HepG2 (cell line): Measurements from ENCODE around the gene CHST14. TPM values are rescaled to one million over a fixed set of nuclear protein-coding genes. Genes with fewer than 3 reads are reported as not detected.

ENCODE experiments used
- ATF1 ChIP-seq: IDR thresholded peaks from 2 replicates; pipeline ENCODE4 v1.6.1; 2016; ENCODE audit warnings: mild to moderate bottlenecking, control low read depth
- CENPT ChIP-seq: sonication (generic); formaldehyde crosslinking; IDR thresholded peaks from 2 replicates; pipeline ENCODE4 v1.8.0; 2022; ENCODE audit warnings: low read depth, mild to moderate bottlenecking, moderate library complexity, missing genetic modification reagents
- CSRNP1 ChIP-seq: sonication (generic); formaldehyde crosslinking; IDR thresholded peaks from 2 replicates; pipeline ENCODE4 v1.8.1; 2023; ENCODE audit warnings: mild to moderate bottlenecking, missing genetic modification reagents
- FOSL1 ChIP-seq: sonication (generic); formaldehyde crosslinking; IDR thresholded peaks from 2 replicates; pipeline ENCODE4 v1.9.0; 2021; ENCODE audit warnings: missing genetic modification reagents, borderline replicate concordance
- FOXO1 ChIP-seq: sonication (generic); formaldehyde crosslinking; IDR thresholded peaks from 2 replicates; pipeline ENCODE4 v1.4.0; 2020; ENCODE audit warnings: missing genetic modification reagents
- HOXA5 ChIP-seq: sonication (generic); formaldehyde crosslinking; IDR thresholded peaks from 2 replicates; pipeline ENCODE4 v1.4.0; 2020; ENCODE audit warnings: missing genetic modification reagents
- SP1 ChIP-seq, 2 experiments: fragments of 450-650 bp in 1 of 2; sonication (generic) in 1 of 2; formaldehyde crosslinking in 1 of 2; IDR thresholded peaks; 2 replicates each; pipeline versions ENCODE4 v1.4.0 to v1.6.1; 2016 to 2020; ENCODE audit warnings: missing genetic modification reagents in 1 of 2
- STAT5B ChIP-seq: sonication (generic); formaldehyde crosslinking; IDR thresholded peaks from 2 replicates; pipeline ENCODE4 v1.4.0; 2020; ENCODE audit warnings: missing genetic modification reagents
- TCF12 ChIP-seq, 2 experiments: fragments of 450-650 bp in 1 of 2; sonication (generic) in 1 of 2; formaldehyde crosslinking in 1 of 2; IDR thresholded peaks; 2 replicates each; pipeline versions ENCODE4 v1.6.1 to v1.8.0; 2017 to 2022; ENCODE audit warnings: antibody characterized with exemption in 1 of 2, mild to moderate bottlenecking in 1 of 2, missing genetic modification reagents in 1 of 2, moderate library complexity in 1 of 2
- TEF ChIP-seq: sonication (generic); formaldehyde crosslinking; IDR thresholded peaks from 2 replicates; pipeline ENCODE4 v1.5.0; 2020; ENCODE audit warnings: missing genetic modification reagents
- TP53 ChIP-seq: sonication (generic); formaldehyde crosslinking; conservative IDR thresholded peaks from 2 replicates; pipeline ENCODE4 v1.4.0; 2020; ENCODE audit warnings: missing genetic modification reagents
- ZFP91 ChIP-seq: sonication (generic); formaldehyde crosslinking; IDR thresholded peaks from 2 replicates; pipeline ENCODE4 v1.9.0; 2022; ENCODE audit warnings: missing genetic modification reagents, mild to moderate bottlenecking, borderline replicate concordance
- ZNF18 ChIP-seq: sonication (generic); formaldehyde crosslinking; IDR thresholded peaks from 2 replicates; pipeline ENCODE4 v1.8.0; 2022; ENCODE audit warnings: mild to moderate bottlenecking, missing genetic modification reagents; ENCODE audit not compliant: insufficient replicate concordance
- ZNF296 ChIP-seq: sonication (generic); formaldehyde crosslinking; conservative IDR thresholded peaks from 2 replicates; pipeline ENCODE4 v1.5.0; 2020; ENCODE audit warnings: mild to moderate bottlenecking, missing genetic modification reagents
- ZNF337 ChIP-seq: sonication (generic); formaldehyde crosslinking; IDR thresholded peaks from 2 replicates; pipeline ENCODE4 v1.5.1; 2020; ENCODE audit warnings: missing genetic modification reagents, low read depth, mild to moderate bottlenecking, borderline replicate concordance
- ZNF34 ChIP-seq: sonication (generic); formaldehyde crosslinking; IDR thresholded peaks from 2 replicates; pipeline ENCODE4 v1.4.0; 2020; ENCODE audit warnings: mild to moderate bottlenecking, missing genetic modification reagents, borderline replicate concordance
- ZNF746 ChIP-seq: sonication (generic); formaldehyde crosslinking; IDR thresholded peaks from 2 replicates; pipeline ENCODE4 v1.8.0; 2022; ENCODE audit warnings: mild to moderate bottlenecking, missing genetic modification reagents
- ZNF841 ChIP-seq: sonication (generic); formaldehyde crosslinking; IDR thresholded peaks from 2 replicates; pipeline ENCODE4 v1.8.1; 2023; ENCODE audit warnings: missing genetic modification reagents, borderline replicate concordance
- ZSCAN20 ChIP-seq: sonication (generic); formaldehyde crosslinking; IDR thresholded peaks from 2 replicates; pipeline ENCODE4 v1.4.0; 2020; ENCODE audit warnings: missing genetic modification reagents, mild to moderate bottlenecking, borderline replicate concordance
- polyA plus RNA-seq, 8 experiments: library from polyadenylated mRNA; depleted of rRNA in 3 of 8; stranded (reverse) in 7 of 8; unstranded in 1 of 8; fragments of >200 nt; fragmentation: Illumina TruSeq in 4 of 8; extraction: Trizol in 4 of 8; gene quantifications; 2 replicates each; pipeline versions ENCODE4 v1.2.1 to v1.2.3, GENCODE V29; 2011 to 2016; ENCODE audit warnings: low read depth in 4 of 8, missing spikeins in 1 of 8, mixed read lengths in 1 of 8; ENCODE audit not compliant: insufficient read depth in 1 of 8
- total RNA-seq, 5 experiments: library from RNA; depleted of rRNA; stranded (reverse); fragments of >200 nt; fragmentation: Illumina TruSeq; extraction: Trizol; gene quantifications; 2 replicates each; pipeline ENCODE4 v1.2.3, GENCODE V29; 2016; ENCODE audit warnings: low read depth in 1 of 5
- TF ChIP-seq, protein P1 (sequence below): sonication (generic); formaldehyde crosslinking; IDR thresholded peaks from 2 replicates; pipeline ENCODE4 v1.8.0; 2022; ENCODE audit warnings: mild to moderate bottlenecking, missing genetic modification reagents, moderate library complexity
- TF ChIP-seq, protein P2 (sequence below): sonication (generic); formaldehyde crosslinking; IDR thresholded peaks from 2 replicates; pipeline ENCODE4 v1.5.0; 2020; ENCODE audit warnings: mild to moderate bottlenecking, missing genetic modification reagents

The CHST14 gene
- total and polyA plus RNA-seq, 2 of the 13 experiments (the other 11 are each of a cell fraction or from before 2014, with no cell fraction given), result 8.9 to 12.4 TPM

DNA sequence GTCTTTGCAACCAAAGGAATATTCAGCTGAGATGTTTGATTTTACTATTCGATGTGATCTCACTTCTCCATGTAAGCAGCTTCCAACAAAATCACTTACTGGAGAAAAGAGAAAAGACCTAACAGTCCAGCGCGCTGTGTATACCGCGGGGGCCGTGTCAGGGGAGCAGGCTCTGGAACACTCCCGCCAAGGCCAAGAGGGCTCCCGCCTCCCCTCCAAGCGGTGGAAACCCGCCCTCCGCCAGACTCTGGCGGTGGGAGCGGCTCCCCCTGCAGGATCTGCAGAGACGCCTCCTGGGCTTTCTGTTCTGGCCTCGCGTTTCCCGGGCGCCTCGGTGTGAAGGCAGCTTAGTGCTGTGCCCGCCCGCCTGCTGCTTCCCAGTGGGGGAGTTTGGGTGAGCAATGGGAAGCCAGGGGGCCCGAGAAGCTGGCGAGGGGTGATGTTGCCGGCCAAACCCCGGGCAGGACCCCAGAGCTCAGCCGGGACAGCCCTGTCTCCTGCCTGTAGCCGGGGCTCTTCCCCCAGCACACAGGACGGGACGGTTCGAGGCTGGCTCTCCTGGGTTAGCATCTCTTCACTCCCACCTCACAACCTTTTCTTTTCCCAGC lies 36.3 kb downstream of the CHST14 start (continued):
- TF ChIP-seq ZNF841 (CRISPR knock-in tag) (no peak), ZFP91 (CRISPR knock-in tag) (peak; percentile 57; the same call in 1 of the 2 replicates), ZNF18 (CRISPR knock-in tag) (peak; percentile 36), STAT5B (CRISPR knock-in tag) (no peak), SP1 (IDR thresholded peaks at IDR 0.05) (no peak), SP1 (CRISPR knock-in tag; IDR thresholded peaks at IDR 0.05) (no peak), TP53 (no peak), HOXA5 (CRISPR knock-in tag) (0 out of 2 replicates have a peak, but pooled peaks have one; percentile 54), ZNF34 (CRISPR knock-in tag) (no peak), FOSL1 (CRISPR knock-in tag) (no peak), TEF (CRISPR knock-in tag) (no peak), CENPT (CRISPR knock-in tag) (no peak), TCF12 (IDR thresholded peaks at IDR 0.05) (no peak), TCF12 (CRISPR knock-in tag; IDR thresholded peaks at IDR 0.05) (no peak), ATF1 (CRISPR knock-in tag) (no peak), ZNF296 (CRISPR knock-in tag) (no peak), ZNF337 (CRISPR knock-in tag) (no peak), CSRNP1 (CRISPR knock-in tag) (peak; percentile 47; the same call in 1 of the 2 replicates), ZSCAN20 (no peak), FOXO1 (CRISPR knock-in tag) (no peak), ZNF746 (peak; percentile 64; the same call in 1 of the 2 replicates)
- TF ChIP-seq, protein P1, sequence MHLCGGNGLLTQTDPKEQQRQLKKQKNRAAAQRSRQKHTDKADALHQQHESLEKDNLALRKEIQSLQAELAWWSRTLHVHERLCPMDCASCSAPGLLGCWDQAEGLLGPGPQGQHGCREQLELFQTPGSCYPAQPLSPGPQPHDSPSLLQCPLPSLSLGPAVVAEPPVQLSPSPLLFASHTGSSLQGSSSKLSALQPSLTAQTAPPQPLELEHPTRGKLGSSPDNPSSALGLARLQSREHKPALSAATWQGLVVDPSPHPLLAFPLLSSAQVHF (CRISPR knock-in tag), result no peak
- TF ChIP-seq, protein P2, sequence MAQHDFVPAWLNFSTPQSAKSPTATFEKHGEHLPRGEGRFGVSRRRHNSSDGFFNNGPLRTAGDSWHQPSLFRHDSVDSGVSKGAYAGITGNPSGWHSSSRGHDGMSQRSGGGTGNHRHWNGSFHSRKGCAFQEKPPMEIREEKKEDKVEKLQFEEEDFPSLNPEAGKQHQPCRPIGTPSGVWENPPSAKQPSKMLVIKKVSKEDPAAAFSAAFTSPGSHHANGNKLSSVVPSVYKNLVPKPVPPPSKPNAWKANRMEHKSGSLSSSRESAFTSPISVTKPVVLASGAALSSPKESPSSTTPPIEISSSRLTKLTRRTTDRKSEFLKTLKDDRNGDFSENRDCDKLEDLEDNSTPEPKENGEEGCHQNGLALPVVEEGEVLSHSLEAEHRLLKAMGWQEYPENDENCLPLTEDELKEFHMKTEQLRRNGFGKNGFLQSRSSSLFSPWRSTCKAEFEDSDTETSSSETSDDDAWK (CRISPR knock-in tag), result no peak
